Upper lobe of left lung (tissue), 6 donors: ENCODE results near the gene CYTH2. TPM values are rescaled to one million over a fixed set of nuclear protein-coding genes. Genes with fewer than 3 reads are reported as not detected.

Experiments
- ATAC-seq, 2 donors: fragments of 200-7000 bp; cut with Tn5 transposase; one replicate each; pipeline ENCODE4 v1.9.1; 2022; ENCODE audit warnings: mild to moderate bottlenecking in 2 of 2, moderate library complexity in 2 of 2; ENCODE audit not compliant: low FRiP score in 2 of 2
- DNase-seq, 2 donors: peaks; one replicate each; pipeline ENCODE4 v3.0.0-alpha.2; 2019 to 2020
- H3K27ac ChIP-seq, 4 donors: fragments of 200-600 bp; sonication (generic); one replicate each; pipeline ENCODE4 v1.5.1; 2016 to 2019
- H3K27me3 ChIP-seq, 4 donors: fragments of 200-600 bp; sonication (generic); one replicate each; pipeline ENCODE4 v1.5.1; 2017 to 2019
- H3K36me3 ChIP-seq, 4 donors: fragments of 200-600 bp; sonication (generic); one replicate each; pipeline ENCODE4 v1.5.1; 2016 to 2019
- H3K4me1 ChIP-seq, 4 donors: fragments of 200-600 bp; sonication (generic); one replicate each; pipeline ENCODE4 v1.5.1; 2018 to 2019
- H3K4me3 ChIP-seq, 4 donors: fragments of 200-600 bp; sonication (generic); one replicate each; pipeline ENCODE4 v1.5.1; 2017 to 2019; ENCODE audit warnings: mild to moderate bottlenecking in 2 of 4, moderate library complexity in 1 of 4
- H3K9me3 ChIP-seq, 4 donors: fragments of 200-600 bp; sonication (generic); one replicate each; pipeline ENCODE4 v1.5.1; 2018 to 2019
- EP300 ChIP-seq, 4 donors: sonication (generic); formaldehyde crosslinking; IDR thresholded peaks; one replicate each; pipeline ENCODE4 v1.5.1; 2017; ENCODE audit warnings: antibody characterized with exemption in 4 of 4, control low read depth in 2 of 4
- POLR2A ChIP-seq, 4 donors: fragments of 450-650 bp; IDR thresholded peaks; one replicate each; pipeline ENCODE4 v1.5.1; 2016 to 2017; ENCODE audit warnings: antibody characterized with exemption in 4 of 4, mild to moderate bottlenecking in 2 of 4
- POLR2AphosphoS5 ChIP-seq, 2 donors: sonication (generic); formaldehyde crosslinking; IDR thresholded peaks; one replicate each; pipeline ENCODE4 v1.5.1; 2017; ENCODE audit warnings: antibody characterized with exemption in 2 of 2
- WGBS, 2 donors: methylation state at CpG; one replicate each; pipeline ENCODE4 v1.1.5; 2017 to 2018; 5-methylcytosine and 5-hydroxymethylcytosine counted together
- total RNA-seq, 6 donors: library from RNA; depleted of rRNA in 4 of 6; stranded (reverse); fragments of >200 nt in 4 of 6; gene quantifications; one replicate each; pipeline versions ENCODE4 v1.1.0 to v1.2.1, GENCODE V29; 2016 to 2021
- TF ChIP-seq, protein P1 (sequence below), 6 experiments: fragments of 450-650 bp in 4 of 6; fragments of 200-600 bp in 2 of 6; sonication (generic) in 2 of 6; IDR thresholded peaks; one replicate each; pipeline ENCODE4 v1.5.1; 2016 to 2019; ENCODE audit warnings: antibody characterized with exemption in 6 of 6
- donor health status: DM: no; HTN: no; CAD: no; lungs with moderate emphysema.
- donor health status: DM: no; HTN: yes; CAD: no; lungs with severe emphysema.

The CYTH2 gene
- total RNA-seq, 6 donors from 2014 or later: 53.4 to 195 (median 77.0) TPM

GRCh38 chr19:48497728-48498594, 28.8 kb downstream of the CYTH2 start:
- 72 to 77% methylated on average over 31 to 43 of the region's 46 CpGs for WGBS, 2 donors
- H3K27ac ChIP-seq: no peak overlapping the region
- H3K36me3 ChIP-seq: no peaks in the 10 kb centered on the region
- TF ChIP-seq EP300 (IDR thresholded peaks at IDR 0.05): no peak
- no peak for TF ChIP-seq POLR2A (IDR thresholded peaks at IDR 0.05)
- TF ChIP-seq POLR2AphosphoS5 (IDR thresholded peaks at IDR 0.05): no peak
- TF ChIP-seq, protein P1, sequence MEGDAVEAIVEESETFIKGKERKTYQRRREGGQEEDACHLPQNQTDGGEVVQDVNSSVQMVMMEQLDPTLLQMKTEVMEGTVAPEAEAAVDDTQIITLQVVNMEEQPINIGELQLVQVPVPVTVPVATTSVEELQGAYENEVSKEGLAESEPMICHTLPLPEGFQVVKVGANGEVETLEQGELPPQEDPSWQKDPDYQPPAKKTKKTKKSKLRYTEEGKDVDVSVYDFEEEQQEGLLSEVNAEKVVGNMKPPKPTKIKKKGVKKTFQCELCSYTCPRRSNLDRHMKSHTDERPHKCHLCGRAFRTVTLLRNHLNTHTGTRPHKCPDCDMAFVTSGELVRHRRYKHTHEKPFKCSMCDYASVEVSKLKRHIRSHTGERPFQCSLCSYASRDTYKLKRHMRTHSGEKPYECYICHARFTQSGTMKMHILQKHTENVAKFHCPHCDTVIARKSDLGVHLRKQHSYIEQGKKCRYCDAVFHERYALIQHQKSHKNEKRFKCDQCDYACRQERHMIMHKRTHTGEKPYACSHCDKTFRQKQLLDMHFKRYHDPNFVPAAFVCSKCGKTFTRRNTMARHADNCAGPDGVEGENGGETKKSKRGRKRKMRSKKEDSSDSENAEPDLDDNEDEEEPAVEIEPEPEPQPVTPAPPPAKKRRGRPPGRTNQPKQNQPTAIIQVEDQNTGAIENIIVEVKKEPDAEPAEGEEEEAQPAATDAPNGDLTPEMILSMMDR (IDR thresholded peaks at IDR 0.05): no peak
- ATAC-seq: no peak
- peaks cover 14 to 44% (median 36%) of the 10 kb centered on the region in 4 donors for H3K4me1 ChIP-seq
- H3K9me3 ChIP-seq: no peaks in the 10 kb centered on the region
- peaks cover 0 to 20% (median 6%) of the 10 kb centered on the region in 4 donors for H3K27me3 ChIP-seq
- DNase-seq: no peak
- peak overlapping the region in 1 of 4 donors; percentile 22 for H3K4me3 ChIP-seq

GRCh38 chr19:48498595-48499311, 29.6 kb downstream of the CYTH2 start:
- TF ChIP-seq, protein P1 (IDR thresholded peaks at IDR 0.05): no peak
- peaks cover 0 to 20% (median 6%) of the 10 kb centered on the region in 4 donors for H3K27me3 ChIP-seq
- no peaks in the 10 kb centered on the region for H3K36me3 ChIP-seq
- DNase-seq (peak in 1 of 2 donors; percentile 81), ATAC-seq (no peak)
- H3K27ac ChIP-seq: no peak overlapping the region
- H3K4me3 ChIP-seq: peak overlapping the region in 1 of 4 donors; percentile 22
- 54 to 81% methylated on average over 14 to 21 of the region's 59 CpGs for WGBS, 2 donors
- no peaks in the 10 kb centered on the region for H3K9me3 ChIP-seq
- peaks cover 14 to 44% (median 36%) of the 10 kb centered on the region in 4 donors for H3K4me1 ChIP-seq

DNA sequence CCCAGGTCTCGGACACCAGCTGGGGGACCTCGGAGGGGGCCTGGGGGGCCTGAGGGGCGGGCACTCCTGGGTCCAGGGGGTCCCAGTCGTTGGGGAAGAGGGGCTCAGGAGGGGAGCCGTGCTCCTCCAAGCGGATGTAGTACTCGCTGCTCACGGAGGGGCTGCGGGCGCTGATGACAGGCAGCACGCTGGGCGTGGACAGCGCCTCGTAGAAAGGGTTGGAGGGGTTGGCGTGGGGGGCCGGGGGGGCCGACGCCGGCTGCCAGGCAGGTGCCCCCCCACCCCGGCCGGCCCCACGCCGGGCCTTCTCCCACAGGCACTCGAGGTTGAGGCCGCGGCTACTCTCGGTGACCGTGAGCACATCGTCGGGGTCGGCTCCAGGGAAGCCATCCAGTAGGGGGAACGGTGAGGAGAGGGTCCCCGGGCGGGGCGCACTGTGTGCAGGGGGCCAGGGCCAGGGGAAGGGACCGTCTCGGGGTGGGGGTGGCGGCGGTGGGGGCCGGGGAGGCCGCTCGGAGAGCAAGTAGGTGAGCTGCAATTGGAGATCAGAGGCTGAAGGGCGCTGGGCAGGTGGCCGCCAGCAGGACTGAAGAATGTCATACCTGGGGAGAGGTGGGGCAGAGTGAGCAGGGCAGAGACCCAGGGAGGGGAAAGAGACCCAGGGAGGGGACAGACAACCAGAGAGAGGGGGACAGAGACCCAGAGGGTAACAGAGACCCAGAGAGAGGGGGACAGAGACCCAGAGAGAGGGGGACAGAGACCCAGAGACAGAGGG, 30.3 kb downstream of the CYTH2 start:
- TF ChIP-seq, protein P1 (IDR thresholded peaks at IDR 0.05): no peak
- TF ChIP-seq POLR2AphosphoS5 (IDR thresholded peaks at IDR 0.05): no peak
- TF ChIP-seq EP300 (IDR thresholded peaks at IDR 0.05): no peak
- no peak for TF ChIP-seq POLR2A (IDR thresholded peaks at IDR 0.05)
- no peak for ATAC-seq
- Histone ChIP-seq H3K4me3 (peak overlapping the region in 1 of 4 donors; percentile 22), H3K36me3 (no peaks in the 10 kb centered on the region), H3K4me1 (peaks cover 9 to 37% (median 30%) of the 10 kb centered on the region in 4 donors), H3K9me3 (no peaks in the 10 kb centered on the region), H3K27ac (no peak overlapping the region), H3K27me3 (peaks cover 0 to 20% (median 6%) of the 10 kb centered on the region in 4 donors)
- peak in 1 of 2 donors; percentile 80 for DNase-seq
- WGBS, 2 donors: 75% methylated on average over 24 to 44 of the region's 44 CpGs

DNA sequence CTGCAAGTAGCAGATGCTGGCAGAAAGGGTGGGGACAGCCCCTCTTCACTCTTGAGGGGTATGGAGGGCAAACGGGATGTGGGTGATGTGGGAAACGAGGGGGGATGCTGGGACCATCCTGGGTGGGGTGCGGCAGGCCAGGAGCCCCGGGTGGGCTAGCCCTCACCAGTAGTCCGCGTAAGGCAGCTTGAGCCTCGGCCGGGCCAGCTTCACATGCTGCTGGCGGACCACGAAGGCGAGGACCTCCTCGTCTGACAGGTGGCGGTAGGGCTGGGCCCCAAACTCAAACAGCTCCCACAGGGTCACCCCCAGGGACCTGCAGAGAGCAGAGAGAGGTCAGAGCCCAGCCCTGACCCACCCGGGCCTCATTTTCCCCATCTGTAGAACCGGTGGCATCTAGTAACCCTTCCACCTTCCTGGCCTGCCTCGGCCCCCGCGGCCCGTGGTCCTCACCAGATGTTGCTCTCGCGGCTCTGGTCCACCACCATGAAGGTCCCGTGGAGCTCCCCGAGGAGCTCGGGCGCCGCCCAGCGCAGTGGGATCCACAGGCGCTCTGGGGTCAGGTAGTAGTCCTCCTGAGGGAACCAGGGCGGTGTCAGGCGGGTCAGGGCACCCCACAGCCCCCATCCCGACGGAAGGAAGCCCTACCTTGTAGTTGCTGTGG, 31.8 kb downstream of the CYTH2 start:
- Histone ChIP-seq H3K36me3 (no peaks in the 10 kb centered on the region), H3K4me1 (peaks cover 3 to 35% (median 23%) of the 10 kb centered on the region in 4 donors), H3K27ac (peak overlapping the region in 2 of 4 donors; percentile 37 to 68), H3K4me3 (peak overlapping the region in 3 of 4 donors; percentile 37 to 49 (median 49)), H3K27me3 (peaks cover 0 to 20% (median 6%) of the 10 kb centered on the region in 4 donors), H3K9me3 (no peaks in the 10 kb centered on the region)
- whole genome bisulfite sequencing, 2 donors: 45 to 58% methylated on average over 12 to 28 of the region's 32 CpGs
- DNase-seq (peak in 1 of 2 donors; percentile 87), ATAC-seq (no peak)
- TF ChIP-seq, protein P1 (IDR thresholded peaks at IDR 0.05): no peak
- TF ChIP-seq POLR2A (IDR thresholded peaks at IDR 0.05) (no peak), EP300 (IDR thresholded peaks at IDR 0.05) (no peak), POLR2AphosphoS5 (IDR thresholded peaks at IDR 0.05) (no peak)
